H1 (cell line): ENCODE measurements around the gene SPG7. TPM values are rescaled to one million over a fixed set of nuclear protein-coding genes. Genes with fewer than 3 reads are reported as not detected.

Experiments
- CBX5 ChIP-seq: fragments of 300-800, 300-1000 bp; sonication (generic); IDR thresholded peaks from 2 replicates; pipeline ENCODE4 v1.7.1; 2016; ENCODE audit warnings: antibody characterized with exemption, low read length, low read depth
- CBX8 ChIP-seq: fragments of 300-800, 300-1000 bp; sonication (generic); IDR thresholded peaks from 2 replicates; pipeline ENCODE4 v1.7.1; 2016; ENCODE audit warnings: low read depth, low read length, borderline replicate concordance
- EP300 ChIP-seq, 2 experiments: IDR thresholded peaks; 1 replicate in 1 of 2; 2 replicates in 1 of 2; pipeline ENCODE4 v1.6.1; 2011 to 2012; ENCODE audit warnings: low read depth in 2 of 2, low read length in 2 of 2, mild to moderate bottlenecking in 2 of 2, borderline replicate concordance in 1 of 2, inconsistent platforms in 1 of 2, moderate library complexity in 1 of 2
- NRF1 ChIP-seq: IDR thresholded peaks from 2 replicates; pipeline ENCODE4 v1.6.1; 2011; ENCODE audit warnings: mild to moderate bottlenecking, low read depth, low read length, improper control_type of control experiment
- POLR2A ChIP-seq, 2 experiments: IDR thresholded peaks; 1 replicate in 1 of 2; 2 replicates in 1 of 2; pipeline ENCODE4 v1.6.1; 2011; ENCODE audit warnings: low read depth in 2 of 2, low read length in 2 of 2, mild to moderate bottlenecking in 2 of 2; ENCODE audit errors: control extremely low read depth in 1 of 2
- RBBP5 ChIP-seq: IDR thresholded peaks from 2 replicates; pipeline ENCODE4 v1.7.1; 2012; ENCODE audit warnings: low read depth, mild to moderate bottlenecking, inconsistent platforms, low read length, moderate library complexity, borderline replicate concordance
- TAF1 ChIP-seq: IDR thresholded peaks from 2 replicates; pipeline ENCODE4 v1.6.1; 2011; ENCODE audit warnings: mild to moderate bottlenecking, low read depth, low read length
- YY1 ChIP-seq: IDR thresholded peaks from 2 replicates; pipeline ENCODE4 v1.6.1; 2011; ENCODE audit warnings: low read depth, mild to moderate bottlenecking, low read length
- polyA plus RNA-seq, 7 experiments: library from polyadenylated mRNA; depleted of rRNA in 3 of 7; stranded (reverse) in 5 of 7; unstranded in 2 of 7; fragments of >200 nt in 5 of 7; fragments of 200-250 nt in 2 of 7; gene quantifications; 1 replicate in 5 of 7; 2 replicates in 1 of 7; 4 replicates in 1 of 7; pipeline versions ENCODE4 v1.2.1 to v1.2.3, GENCODE V29; 2011 to 2013; ENCODE audit warnings: missing spikeins in 2 of 7, mixed read lengths in 2 of 7
- total RNA-seq: library from RNA; stranded (reverse); fragmentation: NEBNext Ultra II Directional; extraction: Animal tissue kit (Norgen Biotek cat#: 25700); gene quantifications from 2 replicates; pipeline ENCODE4 v1.2.1, GENCODE V29; 2021
- TF ChIP-seq, protein P1 (sequence below): IDR thresholded peaks from 2 replicates; pipeline ENCODE4 v1.6.1; 2011; ENCODE audit warnings: low read depth, mild to moderate bottlenecking, low read length; ENCODE audit not compliant: insufficient read depth

The SPG7 gene
- total and polyA plus RNA-seq, 2 of the 8 experiments (the other 6 are each of a cell fraction or from before 2014, with no cell fraction given), result 72.1 to 113 TPM

DNA sequence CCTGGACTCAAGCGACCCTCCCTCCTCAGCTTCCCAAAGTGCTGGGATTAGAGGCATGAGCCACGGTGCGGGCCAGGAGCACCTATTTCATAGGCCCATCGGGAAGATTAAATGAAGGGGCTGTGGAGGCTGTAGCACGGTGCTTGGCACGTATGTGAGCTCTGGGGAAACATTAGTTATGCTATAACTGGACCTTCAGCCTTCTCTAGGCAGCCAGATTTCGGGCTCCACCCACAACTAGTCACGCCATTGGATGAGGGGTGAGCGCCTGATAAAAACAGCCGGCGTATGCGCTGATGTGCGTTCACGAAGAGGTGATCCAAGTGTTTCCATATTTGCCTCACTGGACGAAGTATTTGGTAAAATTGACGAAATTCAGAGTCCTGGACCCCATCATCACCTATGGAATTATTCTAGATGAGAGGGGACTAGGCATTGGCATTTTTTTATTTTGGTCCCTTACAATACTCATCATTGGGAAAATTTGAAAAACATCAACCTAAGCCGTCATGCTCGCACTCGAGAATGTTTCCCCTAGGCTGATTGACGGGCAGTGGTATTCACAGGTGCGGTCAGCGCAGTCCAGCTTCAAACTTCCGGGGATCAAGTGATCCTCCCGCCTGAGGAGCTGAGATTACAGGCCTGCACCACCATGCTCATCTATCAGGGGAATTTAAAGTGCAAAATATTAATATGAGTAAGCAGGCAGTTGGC is 16.1 kb upstream of the SPG7 start (continued):
- TF ChIP-seq, protein P1, sequence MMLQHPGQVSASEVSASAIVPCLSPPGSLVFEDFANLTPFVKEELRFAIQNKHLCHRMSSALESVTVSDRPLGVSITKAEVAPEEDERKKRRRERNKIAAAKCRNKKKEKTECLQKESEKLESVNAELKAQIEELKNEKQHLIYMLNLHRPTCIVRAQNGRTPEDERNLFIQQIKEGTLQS, result no peak
- TF ChIP-seq CBX5 (no peak), TAF1 (no peak), RBBP5 (no peak), POLR2A (IDR thresholded peaks at IDR 0.05; ENCODE audit: control extremely low read depth in 1 of 2, low read depth in 2 of 2, low read length in 2 of 2) (no peak), EP300 (IDR thresholded peaks at IDR 0.05; ENCODE audit: borderline replicate concordance in 1 of 2, low read depth in 2 of 2, low read length in 2 of 2) (no peak), YY1 (no peak), NRF1 (no peak), CBX8 (no peak)
